Fibroblast of skin of right biceps (primary cell): ENCODE data around the gene CLCN4.

Source experiments
- DNase-seq: peaks from one replicate; pipeline ENCODE4 v3.0.0-alpha.2; 2013

The CLCN4 gene

GRCh38 chrX:10156199-10157031 lies at the start of gene CLCN4:
Gene CLCN4 (plus strand): TSS chrX:10156975. CDS start chrX:10185033, 28,058 bp downstream.
- DNase-seq, result peak; percentile 23

- DNase-seq, result no peak
These were observed 49.3 kb upstream of the CLCN4 start for GRCh38 chrX:10107483-10107882.

GRCh38 chrX:10108288-10108687 lies 48.5 kb upstream of the CLCN4 start:
- no peak for DNase-seq

- DNase-seq, result no peak
These were observed 47.1 kb upstream of the CLCN4 start for GRCh38 chrX:10109695-10110094.

GRCh38 chrX:10110316-10110935 lies 46.3 kb upstream of the CLCN4 start:
- no peak for DNase-seq

- no peak for DNase-seq
These were observed 45.8 kb upstream of the CLCN4 start for GRCh38 chrX:10110984-10111363.

GRCh38 chrX:10111364-10112148 lies 45.2 kb upstream of the CLCN4 start:
- DNase-seq, result peak; percentile 17

- DNase-seq, result no peak
These were observed 44.3 kb upstream of the CLCN4 start for GRCh38 chrX:10112510-10112909.

- no peak for DNase-seq
These were observed 41.7 kb upstream of the CLCN4 start for GRCh38 chrX:10115082-10115481.

- DNase-seq, result no peak
These were observed 39.5 kb upstream of the CLCN4 start for GRCh38 chrX:10117301-10117700.

GRCh38 chrX:10117864-10118377 lies 38.9 kb upstream of the CLCN4 start:
- DNase-seq, result no peak

GRCh38 chrX:10118530-10118929 lies 38.2 kb upstream of the CLCN4 start:
- DNase-seq, result no peak

GRCh38 chrX:10119399-10119990 lies 37.3 kb upstream of the CLCN4 start:
- peak; percentile 75 for DNase-seq

GRCh38 chrX:10120331-10120730 lies 36.4 kb upstream of the CLCN4 start:
- no peak for DNase-seq

- DNase-seq, result no peak
These were observed 35.9 kb upstream of the CLCN4 start for GRCh38 chrX:10120828-10121227.

- no peak for DNase-seq
These were observed 35.0 kb upstream of the CLCN4 start for GRCh38 chrX:10121787-10122186.

- no peak for DNase-seq
These were observed 32.1 kb upstream of the CLCN4 start for GRCh38 chrX:10124506-10125247.

- DNase-seq, result no peak
These were observed 31.5 kb upstream of the CLCN4 start for GRCh38 chrX:10125248-10125615.

GRCh38 chrX:10126044-10126443 lies 30.7 kb upstream of the CLCN4 start:
- no peak for DNase-seq

- DNase-seq, result no peak
These were observed 29.9 kb upstream of the CLCN4 start for GRCh38 chrX:10126834-10127233.

GRCh38 chrX:10128386-10128785 lies 28.4 kb upstream of the CLCN4 start:
- no peak for DNase-seq

- no peak for DNase-seq
These were observed 27.5 kb upstream of the CLCN4 start for GRCh38 chrX:10129229-10129628.
